GM04504 (cell line): Measurements from ENCODE around the gene CNTNAP4.

Experiments used
- DNase-seq: peaks from one replicate; pipeline ENCODE4 v3.0.0-alpha.2; 2012; ENCODE audit warnings: low read depth

The CNTNAP4 gene

GRCh38 chr16:76490036-76490639 is 212.9 kb downstream of the CNTNAP4 start:
- DNase-seq, result no peak

- DNase-seq, result no peak
These were observed 222.8 kb downstream of the CNTNAP4 start for GRCh38 chr16:76500006-76500405.

DNA sequence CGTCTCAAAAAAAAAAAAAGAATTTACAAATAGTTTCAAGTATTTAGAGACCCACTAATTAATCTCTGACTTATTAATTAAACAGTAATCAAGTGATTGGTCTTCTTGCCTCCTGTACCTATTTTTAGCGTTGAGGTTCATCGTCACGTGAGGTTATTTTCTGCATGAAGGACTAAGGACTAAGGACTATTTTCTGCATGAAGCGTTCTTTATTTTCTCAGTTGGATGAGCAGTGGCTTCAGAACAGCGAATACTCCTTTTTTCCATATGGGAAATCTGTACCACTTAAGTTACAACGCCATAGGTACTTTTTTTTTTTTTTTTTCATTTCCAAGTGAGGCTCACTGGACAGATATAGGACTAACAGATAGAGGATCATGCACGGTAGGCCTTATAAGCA is 224.9 kb downstream of the CNTNAP4 start:
- DNase-seq, result no peak

GRCh38 chr16:76502555-76502954 is 225.4 kb downstream of the CNTNAP4 start:
- no peak for DNase-seq

GRCh38 chr16:76503091-76503490 is 225.9 kb downstream of the CNTNAP4 start:
- no peak for DNase-seq

GRCh38 chr16:76511203-76511602 is 234.0 kb downstream of the CNTNAP4 start:
- no peak for DNase-seq

GRCh38 chr16:76518781-76519180 is 241.6 kb downstream of the CNTNAP4 start:
- DNase-seq, result no peak

DNA sequence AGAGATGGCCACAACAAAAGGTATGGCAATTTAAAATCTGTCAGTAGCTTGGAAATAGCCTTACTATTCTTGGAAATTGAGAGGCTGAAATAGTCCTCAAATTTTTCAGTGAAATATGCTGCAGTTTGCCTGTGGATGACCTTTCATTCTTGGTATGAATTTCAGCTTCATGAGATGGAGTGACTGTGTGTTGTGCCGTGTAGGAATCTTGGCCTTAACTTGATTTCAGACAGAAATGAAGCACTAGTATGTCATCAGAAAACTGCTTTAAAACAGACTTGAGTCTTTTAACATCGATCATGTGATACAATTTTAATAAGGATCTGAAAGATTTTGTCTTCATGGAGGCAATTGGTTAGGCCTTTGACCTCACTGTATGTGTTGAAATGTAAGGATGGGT is 247.2 kb downstream of the CNTNAP4 start:
- DNase-seq, result no peak

DNA sequence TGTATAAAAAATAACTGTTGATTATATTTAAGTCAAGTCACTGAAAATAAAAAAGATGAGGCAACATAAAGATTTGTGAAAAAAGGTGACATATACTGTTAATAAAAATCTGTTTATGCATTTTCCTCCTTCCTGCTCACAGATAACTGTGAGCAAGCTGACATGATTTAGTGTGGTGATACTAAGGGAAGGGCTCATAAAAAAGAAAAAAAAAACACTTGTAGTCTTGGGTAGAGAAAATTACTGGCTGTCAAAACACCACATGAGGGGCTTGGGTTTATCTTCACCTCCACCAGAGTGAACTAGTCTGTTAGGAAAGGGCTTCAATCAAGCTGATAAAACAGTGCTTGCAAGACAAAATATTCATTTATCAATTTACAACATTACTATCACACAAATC is 247.6 kb downstream of the CNTNAP4 start:
- DNase-seq, result no peak

- DNase-seq, result no peak
These were observed 250.0 kb downstream of the CNTNAP4 start for GRCh38 chr16:76527244-76527643.

DNA sequence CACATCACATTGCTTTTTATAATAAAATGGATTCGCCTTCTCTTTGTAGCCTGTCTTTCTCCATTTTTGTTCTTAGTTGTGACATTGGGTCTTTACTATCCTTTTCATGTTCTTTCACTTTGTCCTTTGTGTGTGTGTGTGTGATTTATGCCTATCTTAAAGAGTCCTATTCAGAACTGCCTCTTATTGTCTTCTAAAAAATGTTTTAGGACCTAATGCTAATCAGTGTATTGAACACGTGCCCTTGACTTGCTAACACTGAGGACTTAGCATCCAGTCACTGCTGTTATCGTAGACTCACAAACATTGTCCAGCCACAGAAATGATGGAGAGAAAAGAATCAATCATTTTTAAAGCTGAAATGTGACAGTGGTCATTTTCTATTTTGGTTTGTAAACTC is 251.9 kb downstream of the CNTNAP4 start:
- DNase-seq, result no peak

DNA sequence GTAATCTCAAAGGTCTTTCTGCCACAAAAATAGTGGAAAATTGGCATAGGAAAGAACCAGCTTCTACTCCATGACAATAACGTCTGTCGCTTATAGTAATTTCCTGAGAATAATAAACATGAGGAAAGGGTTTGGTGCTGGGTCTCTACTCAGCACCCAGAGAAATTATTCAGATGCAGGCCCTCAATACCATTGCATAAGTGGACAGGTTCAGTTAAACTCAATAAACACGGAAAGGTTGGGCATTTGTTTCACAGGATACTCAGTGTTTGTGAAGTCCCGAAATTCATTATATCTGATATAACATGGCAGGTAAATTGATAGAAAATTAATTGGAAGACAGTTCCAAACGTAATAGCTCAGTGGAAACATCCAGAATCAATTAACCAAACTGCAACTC is 254.0 kb downstream of the CNTNAP4 start:
- DNase-seq, result no peak

DNA sequence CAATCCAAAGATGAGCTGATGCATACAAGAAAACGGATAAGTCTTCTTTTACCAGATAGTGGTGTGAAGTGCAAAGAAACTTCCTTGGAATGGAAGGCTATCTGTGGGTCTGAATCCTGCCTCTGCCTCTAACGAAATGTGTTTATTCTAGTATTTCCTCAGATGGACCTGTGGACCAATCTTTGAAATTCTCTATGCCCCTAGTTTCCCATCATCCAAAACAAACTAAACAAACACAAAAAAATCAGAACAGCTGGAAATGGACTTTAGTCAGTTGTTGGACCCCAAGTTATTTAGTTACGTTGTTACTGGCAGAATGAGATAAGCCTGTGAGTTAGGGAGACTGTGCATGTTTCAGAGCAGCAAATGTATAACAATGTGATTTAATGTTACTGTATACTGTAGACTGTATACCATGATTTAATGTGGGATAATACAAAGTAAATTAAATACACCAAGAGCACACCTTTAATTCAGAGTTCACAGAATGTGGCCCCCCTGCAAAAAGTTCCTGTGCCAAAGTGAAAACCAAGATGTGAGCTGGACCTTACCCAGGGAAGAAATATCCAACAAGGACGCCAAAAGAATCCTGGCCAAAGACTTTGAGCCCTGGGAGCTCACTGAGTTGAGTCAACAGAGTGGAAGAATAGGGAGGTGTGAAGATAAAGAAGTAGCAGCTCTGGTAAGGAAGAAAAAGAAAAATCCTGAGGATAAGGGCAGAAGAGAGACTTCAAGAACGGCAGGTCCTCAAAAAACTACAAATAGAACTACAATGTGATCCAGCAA is 255.2 kb downstream of the CNTNAP4 start:
- no peak for DNase-seq

DNA sequence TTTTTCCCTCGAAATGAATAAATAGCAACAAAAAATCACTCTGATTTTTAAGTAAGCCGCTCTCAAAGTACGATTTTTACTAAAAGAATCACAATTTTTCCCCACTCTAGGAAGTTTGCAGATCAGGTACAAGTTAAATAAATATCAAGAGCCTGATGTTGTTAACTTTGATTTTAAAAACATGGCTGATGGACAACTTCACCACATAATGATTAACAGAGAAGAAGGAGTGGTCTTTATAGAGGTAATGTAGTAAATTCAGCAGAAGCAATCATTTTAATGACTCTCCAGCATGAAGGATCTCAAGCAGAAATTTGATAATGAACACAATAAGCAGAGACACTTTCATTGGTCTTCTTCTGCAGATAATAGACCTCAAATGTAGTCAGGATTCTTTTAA is 262.4 kb downstream of the CNTNAP4 start:
- no peak for DNase-seq

- no peak for DNase-seq
These were observed 263.9 kb downstream of the CNTNAP4 start for GRCh38 chr16:76541070-76541469.

- no peak for DNase-seq
These were observed 288.3 kb downstream of the CNTNAP4 start for GRCh38 chr16:76565542-76565941.

DNA sequence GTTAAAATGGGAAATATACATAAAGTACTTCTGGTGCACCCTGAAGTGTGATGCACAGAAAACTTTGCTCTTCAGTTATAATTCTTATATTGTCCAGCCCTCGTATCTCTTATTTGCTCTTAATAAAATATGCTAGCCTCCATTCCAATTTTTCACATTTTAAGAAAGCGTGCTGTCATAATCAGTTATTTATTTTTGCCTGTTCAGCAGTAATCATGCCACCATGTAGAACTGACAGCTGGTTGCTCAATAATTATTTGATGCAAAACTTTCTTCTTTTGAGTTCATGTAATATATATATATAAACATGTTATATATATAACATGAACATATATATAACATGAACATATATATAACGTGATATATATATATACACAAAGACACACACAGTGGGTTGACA is 294.6 kb downstream of the CNTNAP4 start:
- DNase-seq, result no peak

DNA sequence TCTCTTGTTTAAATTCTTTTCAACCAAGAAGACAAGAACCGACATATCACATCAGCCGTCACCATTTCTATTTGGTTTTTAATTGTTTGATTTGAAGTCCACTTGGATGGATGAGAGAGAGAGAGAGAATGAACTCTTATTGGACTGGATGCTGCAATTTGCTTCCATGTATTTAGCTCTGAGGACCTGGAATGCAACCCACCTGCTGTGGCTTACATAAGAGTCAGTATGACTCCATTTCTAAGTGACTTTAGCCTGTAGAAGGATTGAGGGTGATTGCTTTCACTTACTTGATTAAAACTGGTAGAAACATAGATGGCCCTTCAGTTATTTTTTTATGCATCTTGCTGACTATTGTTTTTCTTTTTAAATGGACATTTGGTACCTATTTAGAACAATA is 296.1 kb downstream of the CNTNAP4 start:
- DNase-seq, result no peak

- no peak for DNase-seq
These were observed 297.4 kb downstream of the CNTNAP4 start for GRCh38 chr16:76574651-76575050.

- no peak for DNase-seq
These were observed 299.3 kb downstream of the CNTNAP4 start for GRCh38 chr16:76576526-76576925.

DNA sequence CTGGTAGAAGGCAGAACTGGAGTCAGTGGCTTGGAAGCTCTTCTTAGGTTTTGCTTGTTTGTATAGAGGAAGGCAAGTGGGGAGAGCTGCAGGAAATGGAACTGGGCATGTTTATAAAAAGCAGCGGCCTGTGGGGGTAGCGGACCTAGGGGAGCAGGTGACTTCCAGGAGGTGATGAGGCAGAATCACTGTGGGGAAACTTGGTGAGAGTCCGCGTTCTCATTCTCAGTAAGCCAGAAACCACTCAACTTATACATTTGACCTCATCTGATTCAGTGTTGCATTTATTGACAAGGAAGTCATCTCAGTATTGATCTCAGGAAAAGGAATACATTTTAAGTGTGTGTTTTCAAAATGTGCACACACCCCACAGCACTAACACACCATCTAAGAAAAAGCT is 299.8 kb downstream of the CNTNAP4 start:
- no peak for DNase-seq

DNA sequence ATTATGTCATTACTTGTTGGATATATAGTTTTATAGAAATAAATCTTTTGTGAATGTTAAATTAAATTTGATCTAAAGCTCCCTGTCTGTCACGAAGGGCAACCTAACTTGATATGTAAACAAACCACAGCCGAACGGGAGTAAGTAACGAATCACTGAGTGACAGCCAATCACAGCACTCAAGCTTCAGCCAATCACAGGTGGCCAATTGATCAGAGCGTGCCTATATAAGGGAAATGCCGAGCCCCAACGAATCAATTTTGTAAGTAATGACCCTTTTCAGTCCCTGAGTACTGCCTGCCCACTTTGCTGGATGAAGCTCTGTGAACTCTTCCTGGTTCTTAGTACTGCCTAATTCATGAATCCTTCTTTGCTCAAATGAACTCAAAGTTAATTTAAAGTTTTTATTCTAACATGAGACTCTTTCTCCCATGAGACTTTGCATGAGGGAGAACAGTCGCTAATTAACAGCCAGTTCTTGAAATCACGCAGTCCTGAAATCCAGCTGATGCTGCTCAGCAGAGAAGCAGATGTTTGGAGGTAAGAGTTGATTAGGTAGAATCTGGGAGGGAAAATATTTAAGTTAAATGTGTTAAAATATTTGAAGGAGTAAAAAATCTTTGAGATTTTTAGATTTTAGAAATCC is 302.2 kb downstream of the CNTNAP4 start:
- DNase-seq, result no peak

- DNase-seq, result no peak
These were observed 306.3 kb downstream of the CNTNAP4 start for GRCh38 chr16:76583466-76583865.
